Mesothelial cell of epicardium (in vitro differentiated cells): ENCODE data around the gene STPG1. TPM values are rescaled to one million over a fixed set of nuclear protein-coding genes. Genes with fewer than 3 reads are reported as not detected.

ENCODE experiments used
- DNase-seq, 2 experiments: peaks; one replicate each; pipeline ENCODE4 v3.0.0; 2021; ENCODE audit warnings: low spot score in 2 of 2; ENCODE audit not compliant: unreplicated experiment in 2 of 2
- H3K27ac Mint-ChIP-seq: 2 replicates; pipeline ENCODE4 v1.8.0; 2021; ENCODE audit warnings: mixed read lengths
- H3K27me3 Mint-ChIP-seq: 2 replicates; pipeline ENCODE4 v1.8.0; 2021; ENCODE audit warnings: low read depth, mixed read lengths
- H3K36me3 Mint-ChIP-seq: 2 replicates; pipeline ENCODE4 v1.8.0; 2021; ENCODE audit warnings: mixed read lengths
- H3K4me1 Mint-ChIP-seq: 2 replicates; pipeline ENCODE4 v1.8.0; 2021; ENCODE audit warnings: mixed read lengths
- H3K4me3 Mint-ChIP-seq: 2 replicates; pipeline ENCODE4 v1.8.0; 2021; ENCODE audit warnings: mild to moderate bottlenecking, moderate library complexity, mixed read lengths
- H3K9me3 Mint-ChIP-seq: 2 replicates; pipeline ENCODE4 v1.8.0; 2021; ENCODE audit warnings: mixed read lengths
- total RNA-seq: library from RNA; stranded (reverse); gene quantifications from 3 replicates; pipeline ENCODE4 v1.2.1, GENCODE V29; 2021
- TF ChIP-seq, protein P1 (sequence below): fragments of 200-600 bp; sonication (generic); IDR thresholded peaks from one replicate; pipeline ENCODE4 v1.5.0; 2021; ENCODE audit warnings: antibody characterized with exemption; ENCODE audit not compliant: unreplicated experiment

Gene STPG1
- total RNA-seq, 1 donor from 2014 or later = 8.8 TPM

DNA sequence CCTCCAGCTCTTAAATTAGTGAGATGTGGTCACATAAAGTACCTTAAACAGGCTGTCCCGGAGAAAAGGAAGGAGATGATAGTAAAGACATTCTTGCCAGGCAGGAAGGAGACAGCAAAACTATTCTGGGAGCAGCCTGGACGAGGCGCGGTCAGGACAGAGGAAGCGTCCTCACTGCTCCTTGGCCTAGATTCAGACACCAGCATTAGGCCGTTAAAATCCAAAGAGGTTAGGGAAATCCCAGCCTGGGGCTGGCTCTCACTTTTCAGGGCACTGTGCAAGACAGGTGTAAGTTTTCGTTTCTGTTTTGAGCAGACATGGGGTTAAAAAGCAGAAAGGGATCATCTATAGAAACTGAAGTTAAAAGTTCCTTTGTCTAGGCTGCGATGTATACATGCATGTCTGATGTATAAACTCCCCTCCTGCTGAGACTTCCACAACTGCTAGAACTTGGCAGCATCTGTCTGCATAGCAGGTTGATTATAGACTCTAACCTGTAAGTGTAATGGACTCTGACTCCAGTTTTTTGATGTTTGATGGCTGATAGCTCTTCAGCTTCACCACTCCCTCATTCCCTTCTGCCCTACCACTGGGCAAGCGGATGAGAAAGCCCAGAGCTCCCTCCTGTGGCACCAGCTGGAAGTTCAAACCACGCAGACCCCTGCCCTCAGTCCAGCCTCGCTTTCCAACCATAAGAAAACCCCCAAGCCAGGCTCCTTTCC, 21.5 kb downstream of the STPG1 start:
- Mint-ChIP-seq H3K4me3 (no peak overlapping the region), H3K27ac (peak overlapping the region; percentile 91), H3K27me3 (no peaks in the 10 kb centered on the region), H3K4me1 (peaks cover 28% of the 10 kb centered on the region), H3K36me3 (peaks cover 3% of the 10 kb centered on the region), H3K9me3 (peaks cover under 1% of the 10 kb centered on the region)
- TF ChIP-seq, protein P1, sequence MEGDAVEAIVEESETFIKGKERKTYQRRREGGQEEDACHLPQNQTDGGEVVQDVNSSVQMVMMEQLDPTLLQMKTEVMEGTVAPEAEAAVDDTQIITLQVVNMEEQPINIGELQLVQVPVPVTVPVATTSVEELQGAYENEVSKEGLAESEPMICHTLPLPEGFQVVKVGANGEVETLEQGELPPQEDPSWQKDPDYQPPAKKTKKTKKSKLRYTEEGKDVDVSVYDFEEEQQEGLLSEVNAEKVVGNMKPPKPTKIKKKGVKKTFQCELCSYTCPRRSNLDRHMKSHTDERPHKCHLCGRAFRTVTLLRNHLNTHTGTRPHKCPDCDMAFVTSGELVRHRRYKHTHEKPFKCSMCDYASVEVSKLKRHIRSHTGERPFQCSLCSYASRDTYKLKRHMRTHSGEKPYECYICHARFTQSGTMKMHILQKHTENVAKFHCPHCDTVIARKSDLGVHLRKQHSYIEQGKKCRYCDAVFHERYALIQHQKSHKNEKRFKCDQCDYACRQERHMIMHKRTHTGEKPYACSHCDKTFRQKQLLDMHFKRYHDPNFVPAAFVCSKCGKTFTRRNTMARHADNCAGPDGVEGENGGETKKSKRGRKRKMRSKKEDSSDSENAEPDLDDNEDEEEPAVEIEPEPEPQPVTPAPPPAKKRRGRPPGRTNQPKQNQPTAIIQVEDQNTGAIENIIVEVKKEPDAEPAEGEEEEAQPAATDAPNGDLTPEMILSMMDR = peak; percentile 72
- peak in 1 of 2 experiments; percentile 76 for DNase-seq

DNA sequence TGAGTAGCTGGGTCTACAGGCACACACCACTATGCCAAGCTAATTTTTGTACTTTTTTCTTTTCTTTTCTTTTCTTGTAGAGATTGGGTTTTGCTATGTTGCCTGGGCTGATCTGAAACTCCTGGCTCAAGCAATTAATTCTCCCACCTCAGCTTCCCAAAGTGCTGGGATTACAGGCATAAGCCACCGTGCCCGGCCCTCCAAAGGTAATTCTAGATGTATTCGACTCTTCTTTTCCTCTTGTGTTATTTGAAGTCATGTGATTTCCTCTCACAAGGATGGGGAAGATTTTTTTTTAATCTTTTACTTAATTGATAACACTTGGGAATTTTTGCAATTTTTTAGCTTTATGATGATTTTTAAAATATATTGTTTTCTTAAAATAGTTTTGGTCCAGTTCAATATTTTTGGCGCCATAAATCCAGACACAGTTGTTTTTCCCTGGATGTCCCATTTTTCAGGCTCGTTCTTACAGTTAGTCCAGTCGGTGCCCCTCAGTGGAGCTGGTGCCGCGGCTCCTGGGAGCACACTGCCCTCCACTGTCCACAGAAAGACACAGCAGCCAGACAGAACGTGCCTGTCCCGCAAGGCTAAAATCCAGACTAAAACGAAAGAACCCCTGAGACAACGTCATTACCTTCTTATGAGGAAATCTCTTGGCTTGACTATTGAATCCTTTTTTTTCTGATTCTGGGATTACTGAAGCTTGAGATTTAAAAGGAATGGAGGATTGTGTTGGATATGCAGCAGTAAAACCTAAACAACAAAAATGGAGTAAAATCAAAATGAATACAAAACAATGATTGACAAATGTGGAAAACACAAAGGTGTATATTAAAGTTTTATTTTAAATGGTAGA, 22.4 kb downstream of the STPG1 start:
- peak; percentile 57 to 76 for DNase-seq
- Mint-ChIP-seq H3K9me3 (no peaks in the 10 kb centered on the region), H3K27ac (peak overlapping the region; percentile 91), H3K27me3 (no peaks in the 10 kb centered on the region), H3K36me3 (peaks cover 3% of the 10 kb centered on the region), H3K4me1 (peaks cover 33% of the 10 kb centered on the region), H3K4me3 (no peak overlapping the region)
- TF ChIP-seq, protein P1 = peak; percentile 70

DNA sequence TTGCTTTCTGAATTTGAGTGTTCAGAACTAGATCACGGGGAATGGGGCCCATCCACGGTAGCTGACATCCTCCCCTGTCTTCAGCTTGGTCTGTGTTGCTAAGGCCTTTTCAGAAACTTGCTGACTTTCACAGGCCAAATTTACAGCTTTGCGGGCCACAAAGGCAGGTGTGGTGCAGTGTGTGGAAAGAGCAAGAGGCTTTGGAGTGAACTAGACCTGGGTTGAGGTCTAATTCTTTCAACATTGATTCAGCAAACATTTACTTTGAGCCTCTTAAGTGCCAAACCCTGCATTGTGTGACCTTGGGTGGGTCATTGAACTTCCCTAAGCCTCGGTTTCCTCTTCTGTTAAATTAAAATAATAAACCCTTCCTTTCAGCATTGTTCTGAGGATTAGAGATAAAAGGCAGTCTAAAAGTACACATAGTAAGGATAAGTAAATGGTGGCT, 24.3 kb downstream of the STPG1 start:
- Mint-ChIP-seq H3K9me3 (no peaks in the 10 kb centered on the region), H3K36me3 (peaks cover 3% of the 10 kb centered on the region), H3K4me3 (no peak overlapping the region), H3K27me3 (no peaks in the 10 kb centered on the region), H3K27ac (no peak overlapping the region), H3K4me1 (peaks cover 33% of the 10 kb centered on the region)
- TF ChIP-seq, protein P1 = no peak
- no peak for DNase-seq

DNA sequence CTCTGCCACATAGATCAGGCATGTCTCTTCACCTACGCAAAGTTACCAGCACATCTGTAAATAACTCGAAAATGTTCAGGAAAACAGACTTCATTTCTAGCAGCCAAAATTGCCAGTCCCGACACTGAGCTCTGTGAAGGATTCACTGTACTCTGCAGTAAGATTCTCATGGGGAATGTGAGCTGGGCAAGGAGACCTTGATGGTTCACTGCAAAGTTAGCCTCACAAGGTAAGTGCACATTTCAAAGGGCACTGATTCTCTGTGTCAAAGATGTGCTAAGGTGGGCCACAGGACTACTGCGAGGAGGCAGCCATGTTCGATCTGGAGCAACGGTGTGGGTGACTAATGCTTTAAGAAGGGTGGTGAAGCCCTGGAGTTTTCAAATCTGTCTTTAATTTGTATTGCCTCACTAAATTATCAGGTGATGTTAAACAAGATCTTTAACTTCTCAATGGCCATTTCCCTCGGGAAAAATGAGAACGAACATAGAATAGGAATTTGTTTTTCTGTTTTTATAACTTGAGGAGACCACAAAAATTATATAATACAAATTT, 25.2 kb downstream of the STPG1 start:
- Mint-ChIP-seq H3K9me3 (no peaks in the 10 kb centered on the region), H3K4me1 (peaks cover 29% of the 10 kb centered on the region), H3K36me3 (peaks cover 3% of the 10 kb centered on the region), H3K4me3 (no peak overlapping the region), H3K27me3 (no peaks in the 10 kb centered on the region), H3K27ac (no peak overlapping the region)
- no peak for DNase-seq
- TF ChIP-seq, protein P1 = no peak

DNA sequence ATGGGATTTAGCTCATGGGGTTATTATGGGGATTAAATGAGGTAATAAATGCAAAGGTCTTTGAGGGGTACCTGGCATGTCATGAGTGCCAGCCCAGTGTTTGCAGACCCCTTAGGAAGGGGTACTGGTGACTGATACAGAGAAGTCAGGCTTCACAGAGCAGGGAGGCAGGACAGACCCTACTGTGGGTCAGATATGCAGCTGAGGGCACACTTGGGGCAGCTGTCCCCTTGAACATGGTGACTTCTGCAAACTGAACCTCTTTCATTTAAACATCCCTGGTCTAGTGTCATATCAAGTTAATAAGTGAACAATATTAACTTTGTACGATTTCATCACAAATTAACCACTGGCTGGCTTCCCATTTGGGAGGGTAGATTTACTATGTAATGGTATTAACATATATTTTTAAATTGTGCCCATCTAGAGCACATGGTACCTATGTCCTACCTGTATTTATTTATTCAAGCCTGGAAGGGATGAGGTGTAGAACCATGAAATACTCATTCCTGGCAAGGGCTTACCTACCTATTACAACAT, 25.9 kb downstream of the STPG1 start:
- peaks cover 5% of the 10 kb centered on the region for H3K36me3 Mint-ChIP-seq
- H3K4me1 Mint-ChIP-seq = peaks cover 27% of the 10 kb centered on the region
- H3K27me3 Mint-ChIP-seq = no peaks in the 10 kb centered on the region
- TF ChIP-seq, protein P1 = no peak
- no peak overlapping the region for H3K4me3 Mint-ChIP-seq
- H3K9me3 Mint-ChIP-seq = no peaks in the 10 kb centered on the region
- no peak overlapping the region for H3K27ac Mint-ChIP-seq
- no peak for DNase-seq
